Nephron progenitor cell (in vitro differentiated cells): ENCODE measurements around the gene CASQ1.
A peak's percentile ranks its signal among the peaks of the same experiment; 100 is the strongest.

Experiments
- DNase-seq: peaks from one replicate; pipeline ENCODE4 v3.0.0; 2021
- H3K27ac Mint-ChIP-seq: 2 replicates; pipeline ENCODE4 v1.8.0; 2021; ENCODE audit warnings: mild to moderate bottlenecking, moderate library complexity, mixed read lengths
- H3K27me3 Mint-ChIP-seq: 2 replicates; pipeline ENCODE4 v1.8.0; 2021; ENCODE audit warnings: mild to moderate bottlenecking, low read depth, mixed read lengths; ENCODE audit not compliant: poor library complexity
- H3K36me3 Mint-ChIP-seq: 2 replicates; pipeline ENCODE4 v1.8.0; 2021; ENCODE audit warnings: low read depth, mixed read lengths
- H3K4me1 Mint-ChIP-seq: 2 replicates; pipeline ENCODE4 v1.8.0; 2021; ENCODE audit warnings: mixed read lengths
- H3K4me3 Mint-ChIP-seq: 2 replicates; pipeline ENCODE4 v1.8.0; 2021; ENCODE audit warnings: mild to moderate bottlenecking, moderate library complexity, mixed read lengths
- H3K9me3 Mint-ChIP-seq: 2 replicates; pipeline ENCODE4 v1.8.0; 2021; ENCODE audit warnings: mild to moderate bottlenecking, moderate library complexity, mixed read lengths
- TF ChIP-seq, protein P1 (sequence below): fragments of 200-600 bp; sonication (generic); IDR thresholded peaks from 2 replicates; pipeline ENCODE4 v1.5.0; 2021; ENCODE audit warnings: antibody characterized with exemption

CASQ1 gene

DNA sequence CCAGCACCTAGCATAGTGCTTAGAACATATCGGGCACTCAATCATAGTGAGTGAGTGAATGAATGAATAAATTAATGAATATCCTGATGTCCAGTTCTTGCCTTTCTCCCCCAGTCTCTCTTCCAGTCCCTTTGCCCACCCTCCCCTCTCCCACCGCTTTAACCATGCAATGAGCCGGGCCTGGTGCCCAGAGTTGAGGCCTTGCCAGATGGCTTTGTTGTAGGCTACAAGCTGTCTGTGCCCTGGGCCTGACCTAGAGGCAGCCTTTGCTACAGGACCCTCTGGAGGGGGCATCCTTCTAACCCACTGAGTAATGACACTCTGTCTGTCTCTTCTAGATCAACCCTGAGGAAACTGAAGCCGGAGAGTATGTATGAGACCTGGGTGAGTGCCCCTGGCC lies 6.9 kb downstream of the CASQ1 start:
- no peaks in the 10 kb centered on the region for H3K9me3 Mint-ChIP-seq
- H3K36me3 Mint-ChIP-seq: no peaks in the 10 kb centered on the region
- H3K4me3 Mint-ChIP-seq: no peak overlapping the region
- peaks cover 5% of the 10 kb centered on the region for H3K27me3 Mint-ChIP-seq
- no peak overlapping the region for H3K27ac Mint-ChIP-seq
- no peak for DNase-seq
- TF ChIP-seq, protein P1, sequence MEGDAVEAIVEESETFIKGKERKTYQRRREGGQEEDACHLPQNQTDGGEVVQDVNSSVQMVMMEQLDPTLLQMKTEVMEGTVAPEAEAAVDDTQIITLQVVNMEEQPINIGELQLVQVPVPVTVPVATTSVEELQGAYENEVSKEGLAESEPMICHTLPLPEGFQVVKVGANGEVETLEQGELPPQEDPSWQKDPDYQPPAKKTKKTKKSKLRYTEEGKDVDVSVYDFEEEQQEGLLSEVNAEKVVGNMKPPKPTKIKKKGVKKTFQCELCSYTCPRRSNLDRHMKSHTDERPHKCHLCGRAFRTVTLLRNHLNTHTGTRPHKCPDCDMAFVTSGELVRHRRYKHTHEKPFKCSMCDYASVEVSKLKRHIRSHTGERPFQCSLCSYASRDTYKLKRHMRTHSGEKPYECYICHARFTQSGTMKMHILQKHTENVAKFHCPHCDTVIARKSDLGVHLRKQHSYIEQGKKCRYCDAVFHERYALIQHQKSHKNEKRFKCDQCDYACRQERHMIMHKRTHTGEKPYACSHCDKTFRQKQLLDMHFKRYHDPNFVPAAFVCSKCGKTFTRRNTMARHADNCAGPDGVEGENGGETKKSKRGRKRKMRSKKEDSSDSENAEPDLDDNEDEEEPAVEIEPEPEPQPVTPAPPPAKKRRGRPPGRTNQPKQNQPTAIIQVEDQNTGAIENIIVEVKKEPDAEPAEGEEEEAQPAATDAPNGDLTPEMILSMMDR: no peak
- no peaks in the 10 kb centered on the region for H3K4me1 Mint-ChIP-seq

DNA sequence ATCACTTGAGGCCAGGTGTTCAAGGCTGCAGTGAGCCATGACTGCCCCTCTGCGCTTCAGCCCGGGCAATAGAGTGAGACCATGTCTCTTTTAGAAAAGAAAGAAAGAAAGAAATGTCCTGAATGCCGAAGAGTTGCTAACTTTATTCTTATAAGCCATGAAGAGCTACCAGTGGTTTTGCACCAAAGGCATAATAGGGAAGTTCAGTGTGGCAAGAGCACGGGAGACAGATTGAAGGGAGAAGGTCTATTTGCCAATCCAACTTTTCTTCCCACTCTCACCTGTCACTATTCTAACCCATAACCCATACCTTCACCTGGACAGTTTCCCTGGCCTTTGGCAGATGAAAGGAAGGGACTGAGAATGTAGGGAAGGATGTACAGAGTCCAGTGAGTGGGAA lies 10.4 kb downstream of the CASQ1 start:
- no peak overlapping the region for H3K4me3 Mint-ChIP-seq
- TF ChIP-seq, protein P1: no peak

DNA sequence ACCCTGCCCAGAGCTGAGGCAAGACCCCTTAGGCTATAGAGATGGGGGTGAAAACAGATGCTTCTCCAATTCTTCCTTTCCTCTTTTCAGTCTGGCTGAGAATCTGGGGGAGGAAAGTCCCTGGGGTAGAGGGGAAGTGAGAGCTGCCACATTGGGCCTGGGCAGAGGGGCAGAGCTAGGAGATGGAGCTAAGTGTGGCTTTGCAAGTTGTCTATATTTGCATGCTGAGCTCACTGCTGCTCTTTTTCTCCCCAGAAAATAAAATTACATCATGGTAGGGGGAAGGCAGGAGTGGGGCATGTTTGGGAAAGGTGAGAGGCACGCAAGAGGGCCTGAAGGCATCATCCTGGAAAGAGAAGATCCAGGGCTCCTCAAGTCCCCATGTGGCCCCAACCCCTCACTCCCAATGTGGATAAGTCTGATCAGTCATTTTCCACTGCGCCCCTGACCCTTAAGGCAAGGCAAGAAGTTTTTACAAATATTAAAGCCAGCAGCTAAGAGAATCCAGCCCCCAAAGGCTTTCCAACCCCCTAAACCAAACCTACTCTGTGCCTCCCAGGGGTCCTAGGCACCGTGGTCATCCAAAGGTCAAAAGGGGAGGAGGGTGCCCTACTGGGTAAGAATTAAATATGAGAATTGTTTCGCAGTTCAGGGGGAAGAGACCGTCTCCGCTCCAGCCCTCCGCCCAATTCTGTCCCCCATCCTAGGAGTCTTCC lies 14.3 kb downstream of the CASQ1 start:
- DNase-seq: no peak
- H3K27ac Mint-ChIP-seq: no peak overlapping the region

More for the DNA sequence above, 10.4 kb downstream of the CASQ1 start:
- no peaks in the 10 kb centered on the region for H3K9me3 Mint-ChIP-seq
- peaks cover 8% of the 10 kb centered on the region for H3K27me3 Mint-ChIP-seq
- DNase-seq: no peak
- H3K27ac Mint-ChIP-seq: no peak overlapping the region
- peaks cover 11% of the 10 kb centered on the region for H3K4me1 Mint-ChIP-seq
- H3K36me3 Mint-ChIP-seq: no peaks in the 10 kb centered on the region

DNA sequence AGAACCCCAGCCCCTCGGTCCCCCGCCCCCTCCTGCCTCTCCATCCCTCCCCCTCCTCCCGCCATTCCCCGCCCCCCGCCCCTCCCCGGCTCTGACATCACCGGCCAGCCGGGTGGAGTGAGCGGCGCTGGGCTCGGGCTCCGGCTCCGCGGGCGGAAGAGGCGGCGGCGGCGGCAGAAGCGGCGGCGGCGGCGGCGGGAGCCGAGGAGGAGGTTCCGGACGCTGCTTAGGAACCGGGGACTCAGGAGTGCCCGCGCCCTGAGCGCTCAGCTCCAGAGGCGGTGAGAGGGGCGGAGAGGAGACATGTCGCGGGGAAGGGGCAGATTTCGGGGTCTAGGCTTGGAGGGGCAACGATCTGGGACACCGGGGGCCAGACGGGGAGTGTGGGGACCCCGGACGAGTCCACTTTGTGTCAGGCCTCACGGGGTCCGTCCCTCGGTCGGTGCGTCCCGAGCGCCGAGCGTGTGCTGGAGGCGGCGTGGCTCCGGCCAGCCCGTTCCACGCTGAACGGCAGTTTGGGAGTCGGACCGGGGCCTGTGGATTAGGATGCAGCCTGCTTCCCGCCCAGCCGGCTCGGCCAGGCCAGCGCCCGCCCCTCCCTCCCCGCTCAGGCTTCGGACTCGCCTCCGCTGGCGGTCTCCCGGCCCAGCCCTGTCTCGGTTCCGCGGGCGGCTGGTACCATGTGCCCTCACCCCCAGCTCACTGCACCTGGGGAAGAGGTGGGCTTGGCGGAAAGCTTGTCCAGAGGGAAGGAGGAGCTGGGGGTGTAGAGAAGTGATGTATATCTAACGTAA lies 15.1 kb downstream of the CASQ1 start, which contains the start of gene PEA15:
PEA15 (plus strand) TSS at position 143 of the 794 bp plus-strand sequence. CDS start 6,161 bp downstream, outside the sequence.
- peak; percentile 83 for DNase-seq
- Mint-ChIP-seq H3K36me3 (no peaks in the 10 kb centered on the region), H3K27me3 (peaks cover 5% of the 10 kb centered on the region), H3K27ac (peak within 1 kb of the TSS; percentile 65), H3K4me3 (peak within 1 kb of the TSS; percentile 90), H3K9me3 (no peaks in the 10 kb centered on the region), H3K4me1 (peaks cover 57% of the 10 kb centered on the region)
- TF ChIP-seq, protein P1: no peak

More for the DNA sequence above, 14.3 kb downstream of the CASQ1 start:
- H3K9me3 Mint-ChIP-seq: no peaks in the 10 kb centered on the region
- H3K4me1 Mint-ChIP-seq: peaks cover 49% of the 10 kb centered on the region
- no peaks in the 10 kb centered on the region for H3K36me3 Mint-ChIP-seq
- H3K27me3 Mint-ChIP-seq: peaks cover 5% of the 10 kb centered on the region
- H3K4me3 Mint-ChIP-seq: peak overlapping the region; percentile 90
- TF ChIP-seq, protein P1: no peak

DNA sequence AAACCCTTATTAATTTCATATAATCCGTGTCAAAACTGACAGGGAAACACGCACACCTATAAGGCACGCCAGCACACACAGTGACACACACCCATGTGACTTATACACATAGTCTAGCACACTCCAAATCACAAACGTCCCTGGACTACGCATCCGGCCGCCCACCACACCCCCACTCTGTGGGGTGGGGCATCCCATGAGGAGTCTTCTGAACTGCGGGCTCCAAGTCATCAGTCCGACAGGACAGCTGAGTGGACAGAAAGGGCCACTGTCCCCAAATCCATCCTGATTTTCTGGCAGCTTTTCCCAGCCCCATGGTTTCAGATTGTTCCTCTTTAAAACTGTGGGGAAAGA lies 15.6 kb downstream of the CASQ1 start:
- peak overlapping the region; percentile 90 for H3K4me3 Mint-ChIP-seq
- no peaks in the 10 kb centered on the region for H3K9me3 Mint-ChIP-seq
- TF ChIP-seq, protein P1: no peak
- peaks cover 59% of the 10 kb centered on the region for H3K4me1 Mint-ChIP-seq
- H3K27me3 Mint-ChIP-seq: peaks cover 5% of the 10 kb centered on the region
- no peaks in the 10 kb centered on the region for H3K36me3 Mint-ChIP-seq
- peak overlapping the region; percentile 23 for H3K27ac Mint-ChIP-seq
- DNase-seq: no peak
